SK-N-MC (cell line): ENCODE results near the gene SLC25A47.

ENCODE experiments used
- DNase-seq: peaks from one replicate; pipeline ENCODE4 v3.0.0-alpha.2; 2011; ENCODE audit warnings: low read depth, low spot score
- H3K27ac ChIP-seq: fragments of 200-600 bp; sonication (generic); 2 replicates; pipeline ENCODE4 v1.5.1; 2016; ENCODE audit warnings: mixed run types
- H3K36me3 ChIP-seq: fragments of 200-600 bp; sonication (generic); 2 replicates; pipeline ENCODE4 v1.6.1; 2017; ENCODE audit warnings: antibody characterized with exemption, low read length, mixed read lengths; ENCODE audit not compliant: insufficient read depth
- H3K4me3 ChIP-seq: fragments of 200-600 bp; sonication (generic); 2 replicates; pipeline ENCODE4 v1.5.1; 2016
- H3K9ac ChIP-seq: fragments of 200-600 bp; sonication (generic); 2 replicates; pipeline ENCODE4 v1.8.0; 2017; ENCODE audit warnings: mixed run types, mixed read lengths; ENCODE audit not compliant: insufficient read length
- H3K9me3 ChIP-seq: fragments of 200-600 bp; sonication (generic); 2 replicates; pipeline ENCODE4 v1.6.1; 2017; ENCODE audit warnings: low read depth, mild to moderate bottlenecking, antibody characterized with exemption, low read length, moderate library complexity, mixed read lengths
- EZH2 ChIP-seq: fragments of 200-600 bp; sonication (generic); IDR thresholded peaks from one replicate; pipeline ENCODE4 v1.6.1; 2017; ENCODE audit warnings: antibody characterized with exemption
- FOXP2 ChIP-seq: optimal IDR thresholded peaks from 2 replicates; pipeline ENCODE3; 2011; ENCODE audit warnings: mild to moderate bottlenecking, moderate library complexity; ENCODE audit not compliant: insufficient read depth; ENCODE audit errors: extremely low read length, control extremely low read depth
- POLR2AphosphoS5 ChIP-seq: IDR thresholded peaks from 2 replicates; pipeline ENCODE4 v1.6.1; 2012; ENCODE audit warnings: mild to moderate bottlenecking, low read depth, low read length, borderline replicate concordance

The SLC25A47 gene

DNA sequence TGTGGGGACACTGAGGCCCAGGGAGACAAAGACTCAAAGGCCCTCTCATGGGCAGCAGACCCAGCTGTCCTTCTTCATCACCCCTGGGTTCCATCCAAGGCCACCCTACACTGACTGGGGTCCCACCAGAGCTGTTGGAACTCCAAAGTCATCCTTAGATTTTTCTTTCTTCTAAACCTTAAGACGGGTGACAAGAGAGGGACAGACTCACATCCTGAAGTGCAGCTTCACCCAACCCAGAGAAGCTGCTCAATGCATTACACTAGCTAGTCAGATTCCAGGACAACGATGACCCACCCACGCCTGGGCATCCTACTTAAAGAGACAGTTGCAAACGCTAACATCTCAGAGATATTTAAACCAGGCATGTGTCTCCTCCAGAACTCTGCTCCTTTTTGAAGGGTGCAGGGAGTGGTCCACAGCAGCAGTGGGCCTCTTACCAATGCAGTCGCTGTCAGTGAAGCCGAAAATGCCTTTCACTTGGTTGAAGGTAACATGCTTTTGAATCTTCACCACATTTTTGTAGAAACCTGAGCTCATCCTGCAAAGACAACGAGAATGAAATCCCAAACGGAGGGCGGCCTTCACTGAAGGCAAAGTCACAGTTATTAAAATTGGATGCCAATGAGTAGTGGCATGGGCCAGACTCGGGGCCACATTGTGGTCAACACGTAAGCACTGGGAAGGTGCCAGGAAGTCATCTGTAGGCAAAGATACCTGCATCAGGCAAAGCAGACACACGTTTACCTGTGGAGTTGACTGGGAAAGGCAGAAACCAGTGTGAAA is 23.4 kb downstream of the SLC25A47 start:
- Histone ChIP-seq H3K9ac (no peak overlapping the region), H3K36me3 (peaks cover 14% of the 10 kb centered on the region; the same call in 1 of the 2 replicates), H3K9me3 (no peaks in the 10 kb centered on the region), H3K4me3 (no peak overlapping the region), H3K27ac (no peak overlapping the region)
- no peak for DNase-seq
- TF ChIP-seq EZH2: no peak
- TF ChIP-seq FOXP2: no peak
- TF ChIP-seq POLR2AphosphoS5: no peak

DNA sequence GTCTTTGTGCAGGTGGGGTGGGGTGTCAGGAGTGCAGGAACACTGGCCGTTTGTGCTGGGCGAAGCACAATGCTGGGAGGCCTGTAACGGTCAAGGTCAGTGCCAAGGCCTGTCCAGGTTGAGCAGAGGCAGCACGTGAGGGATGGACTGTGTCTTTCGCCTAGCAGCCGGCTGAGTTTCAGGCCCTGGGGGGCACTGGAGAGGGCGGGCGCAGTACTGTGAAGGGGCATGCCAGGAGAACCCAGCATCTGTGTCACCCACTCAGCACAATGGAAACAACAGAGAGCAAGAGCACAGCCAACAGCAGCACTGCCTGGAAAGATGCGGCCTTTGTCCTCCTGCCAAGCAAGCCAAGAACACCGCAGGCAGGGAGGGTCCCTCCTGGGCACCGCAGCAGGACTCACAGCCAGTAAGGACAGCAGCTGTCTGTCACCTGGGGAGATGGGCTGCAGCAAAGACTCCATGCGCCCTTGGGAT is 25.2 kb downstream of the SLC25A47 start:
- TF ChIP-seq EZH2 (no peak), POLR2AphosphoS5 (no peak), FOXP2 (no peak)
- H3K36me3 ChIP-seq: peaks cover 10% of the 10 kb centered on the region; the same call in 1 of the 2 replicates
- H3K9ac ChIP-seq: no peak overlapping the region
- no peak for DNase-seq
- no peak overlapping the region for H3K4me3 ChIP-seq
- no peaks in the 10 kb centered on the region for H3K9me3 ChIP-seq
- no peak overlapping the region for H3K27ac ChIP-seq

DNA sequence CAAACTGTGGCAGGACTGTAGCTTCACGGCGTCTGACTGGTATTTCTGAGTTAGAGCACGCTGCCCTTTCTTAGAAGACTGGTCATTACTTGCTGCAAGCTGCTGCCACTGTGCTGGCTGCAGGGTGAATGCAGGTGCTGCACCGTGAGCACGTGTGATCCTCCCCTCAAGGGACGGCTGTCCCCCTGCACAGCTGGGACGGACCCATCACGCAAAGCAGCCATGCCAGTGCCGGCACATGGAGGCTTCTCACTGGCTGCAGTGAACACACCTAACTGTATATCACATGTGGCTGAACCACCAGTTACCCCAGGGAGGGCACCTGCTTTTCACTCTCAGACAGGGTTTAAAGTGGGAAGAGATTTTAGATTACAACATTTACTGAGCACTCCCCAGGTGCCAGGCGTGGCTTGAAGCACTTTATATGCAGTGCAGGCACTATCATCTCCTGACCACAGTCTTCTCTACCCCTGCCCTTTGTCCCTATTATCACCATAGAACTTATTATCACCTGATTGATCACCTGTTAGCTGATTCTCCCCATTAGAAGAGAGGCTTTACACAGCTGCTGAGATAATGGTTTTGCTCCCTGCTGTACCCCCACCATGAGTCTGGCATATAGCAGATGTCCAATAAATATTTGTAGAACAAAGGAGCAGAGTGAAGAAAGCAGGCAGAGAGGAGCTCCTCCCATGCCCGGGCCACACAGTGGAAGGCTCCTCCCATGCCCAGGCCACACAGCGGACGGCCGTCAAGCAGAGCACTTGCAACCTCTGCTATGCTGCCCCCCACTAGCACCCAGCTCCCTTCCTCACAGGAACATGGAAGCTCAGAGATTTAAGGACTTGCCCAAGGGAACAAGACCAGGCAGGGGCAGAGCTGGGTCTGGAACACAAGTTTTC is 25.9 kb downstream of the SLC25A47 start:
- peaks cover 17% of the 10 kb centered on the region for H3K36me3 ChIP-seq
- H3K27ac ChIP-seq: no peak overlapping the region
- no peak for DNase-seq

DNA sequence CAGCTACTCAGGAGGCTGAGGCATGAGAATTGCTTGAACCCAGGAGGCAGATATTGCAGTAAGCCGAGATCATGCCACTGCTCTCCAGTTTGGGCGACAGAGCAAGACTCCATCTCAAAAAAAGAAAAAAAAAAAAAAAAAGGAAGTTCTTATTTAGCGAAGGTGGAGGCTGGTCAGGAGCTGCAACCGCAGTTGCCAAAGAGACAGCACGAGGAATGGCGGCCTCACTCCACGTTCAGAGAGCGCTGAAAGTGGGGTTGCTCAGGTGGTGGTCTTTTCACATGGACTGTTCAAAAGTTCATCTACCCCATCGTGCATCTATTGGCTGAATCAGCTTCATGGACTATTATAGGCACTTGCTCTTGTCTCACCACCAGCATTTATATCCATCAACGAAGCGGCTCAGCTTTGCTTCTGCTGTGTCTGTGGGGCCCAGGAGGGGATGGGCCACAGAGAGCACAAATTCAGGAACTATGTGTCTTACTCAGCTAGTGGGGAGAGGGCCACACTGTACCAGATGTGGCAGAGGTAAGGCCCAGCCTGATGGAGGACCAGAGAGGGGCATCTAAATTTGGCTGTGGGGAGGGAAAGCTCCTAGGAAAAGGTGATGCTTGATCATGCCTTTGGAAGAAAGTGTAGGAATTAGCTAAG is 27.3 kb downstream of the SLC25A47 start:
- Histone ChIP-seq H3K27ac (no peak overlapping the region), H3K9me3 (no peaks in the 10 kb centered on the region), H3K36me3 (peaks cover 24% of the 10 kb centered on the region), H3K4me3 (no peak overlapping the region), H3K9ac (no peak overlapping the region)
- TF ChIP-seq EZH2: no peak
- TF ChIP-seq POLR2AphosphoS5: no peak
- no peak for TF ChIP-seq FOXP2
- DNase-seq: no peak

More for the DNA sequence above, 25.9 kb downstream of the SLC25A47 start:
- Histone ChIP-seq H3K4me3 (no peak overlapping the region), H3K9me3 (no peaks in the 10 kb centered on the region), H3K9ac (no peak overlapping the region)
- TF ChIP-seq POLR2AphosphoS5 (no peak), FOXP2 (no peak), EZH2 (no peak)

DNA sequence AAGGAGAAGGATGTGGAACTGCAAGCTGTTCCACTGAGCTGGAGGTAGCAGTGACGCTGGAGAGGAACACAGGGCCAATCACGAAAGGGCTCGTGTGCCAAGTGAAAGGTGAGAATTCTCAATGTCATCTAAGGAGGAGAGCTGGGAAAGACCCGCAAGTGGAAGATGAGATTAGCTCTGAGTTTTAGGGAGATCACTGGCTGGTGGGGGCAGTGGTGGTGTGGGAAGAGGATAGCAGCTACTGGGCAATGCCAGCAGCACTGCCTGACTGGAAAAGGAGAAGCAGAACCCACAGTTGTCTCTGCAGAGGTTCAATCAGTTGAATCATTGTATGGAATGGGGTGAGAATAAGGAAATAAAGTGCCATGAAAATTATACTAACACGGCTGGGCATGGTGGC is 27.8 kb downstream of the SLC25A47 start:
- Histone ChIP-seq H3K36me3 (peaks cover 24% of the 10 kb centered on the region), H3K27ac (no peak overlapping the region), H3K9me3 (no peaks in the 10 kb centered on the region), H3K9ac (no peak overlapping the region), H3K4me3 (no peak overlapping the region)
- no peak for DNase-seq
- TF ChIP-seq POLR2AphosphoS5 (no peak), FOXP2 (no peak), EZH2 (no peak)

DNA sequence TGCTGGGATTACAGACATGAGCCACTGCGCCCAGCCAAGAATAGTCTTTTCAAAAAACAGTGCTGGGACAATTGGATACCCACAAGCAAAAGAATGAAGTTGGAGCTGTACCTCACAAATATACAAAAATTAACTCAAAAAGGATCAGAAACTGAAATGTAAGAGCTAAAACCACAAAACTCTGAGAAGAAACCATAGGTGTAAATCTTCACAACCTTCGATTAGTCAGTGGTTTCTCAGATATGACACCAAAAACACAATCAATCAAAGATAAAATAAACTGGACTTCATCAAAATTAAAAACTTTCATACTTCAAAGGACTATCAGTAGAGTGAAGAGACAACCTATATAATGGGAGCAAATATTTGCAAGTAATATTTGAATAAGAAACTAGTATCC is 35.3 kb downstream of the SLC25A47 start:
- H3K27ac ChIP-seq: no peak overlapping the region
- H3K9ac ChIP-seq: no peak overlapping the region
- no peak overlapping the region for H3K4me3 ChIP-seq
- TF ChIP-seq FOXP2 (no peak), EZH2 (no peak), POLR2AphosphoS5 (no peak)
- DNase-seq: no peak
- no peaks in the 10 kb centered on the region for H3K9me3 ChIP-seq
- H3K36me3 ChIP-seq: peaks cover 57% of the 10 kb centered on the region

DNA sequence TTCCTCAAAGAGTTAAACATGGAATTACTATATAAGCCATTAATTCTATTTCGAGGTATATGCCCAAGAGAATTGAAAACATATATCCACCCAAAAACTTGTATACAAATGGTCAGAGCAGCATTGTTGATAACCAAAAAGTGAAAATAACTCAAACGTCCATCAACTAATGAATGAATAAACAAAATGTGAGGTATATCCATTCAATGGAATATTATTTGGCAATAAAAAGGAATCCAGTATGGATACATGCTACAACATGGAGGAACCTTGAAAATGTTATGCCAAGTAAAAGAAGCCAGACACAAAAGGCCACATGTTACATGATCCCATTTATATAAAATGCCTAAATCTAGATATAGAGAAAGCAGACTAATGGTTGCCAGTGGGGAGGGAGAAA is 36.0 kb downstream of the SLC25A47 start:
- TF ChIP-seq FOXP2: no peak
- TF ChIP-seq POLR2AphosphoS5: no peak
- no peak for TF ChIP-seq EZH2
- Histone ChIP-seq H3K27ac (no peak overlapping the region), H3K4me3 (no peak overlapping the region), H3K36me3 (peaks cover 53% of the 10 kb centered on the region), H3K9ac (no peak overlapping the region), H3K9me3 (no peaks in the 10 kb centered on the region)
- DNase-seq: no peak

DNA sequence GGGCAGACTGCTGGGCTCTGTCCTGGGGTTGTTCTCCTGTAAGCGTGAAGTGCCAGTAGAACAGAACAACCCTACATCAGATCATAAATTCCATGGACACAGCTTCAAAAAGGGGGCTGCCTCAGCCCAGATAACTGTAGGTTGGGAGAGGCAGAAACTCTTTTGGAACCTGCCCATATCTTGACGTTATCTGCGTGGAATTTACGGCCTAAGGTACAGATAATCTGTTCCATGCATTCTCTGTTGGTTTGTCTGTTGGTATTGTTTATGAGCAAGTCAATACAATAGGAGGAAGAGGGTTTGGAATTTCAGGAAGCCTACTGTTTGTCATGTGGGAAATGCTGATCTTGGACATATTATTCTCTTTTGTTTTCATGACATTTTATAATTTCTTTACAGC is 36.7 kb downstream of the SLC25A47 start:
- TF ChIP-seq FOXP2: no peak
- no peak for TF ChIP-seq EZH2
- TF ChIP-seq POLR2AphosphoS5: no peak
- H3K36me3 ChIP-seq: peaks cover 47% of the 10 kb centered on the region
- no peaks in the 10 kb centered on the region for H3K9me3 ChIP-seq
- H3K9ac ChIP-seq: no peak overlapping the region
- H3K27ac ChIP-seq: no peak overlapping the region
- H3K4me3 ChIP-seq: no peak overlapping the region
- no peak for DNase-seq
